ENCODE measurements around the gene FBP2.
"Not testable (repeated sequence)": the region's sequence is repeated elsewhere in the genome, so short reads cannot be mapped to it uniquely, and the experiment has no call there.

Gene FBP2

GRCh38 chr9:94577036-94577435 is 16.6 kb downstream of the FBP2 start:
- TF ChIP-seq CTCF (IDR thresholded peaks at IDR 0.05; ENCODE audit: low read depth, low read length) = no peak
- no peak overlapping the region for H3K4me3 ChIP-seq (ENCODE audit: low read depth, low read length)

GRCh38 chr9:94576131-94576530 is 17.5 kb downstream of the FBP2 start:
- no peak overlapping the region for H3K4me3 ChIP-seq (ENCODE audit: low read depth, low read length)
- TF ChIP-seq CTCF (IDR thresholded peaks at IDR 0.05; ENCODE audit: low read depth, low read length) = no peak

- TF ChIP-seq CTCF (IDR thresholded peaks at IDR 0.05; ENCODE audit: low read depth, low read length) = no peak
- no peak overlapping the region for H3K4me3 ChIP-seq (ENCODE audit: low read depth, low read length)
Measured at GRCh38 chr9:94568972-94569712, 24.5 kb downstream of the FBP2 start.

- TF ChIP-seq CTCF (IDR thresholded peaks at IDR 0.05; ENCODE audit: low read depth, low read length) = no peak
- H3K4me3 ChIP-seq (ENCODE audit: low read depth, low read length) = no peak overlapping the region
Measured at GRCh38 chr9:94568250-94568889, 25.3 kb downstream of the FBP2 start.

- no peak overlapping the region for H3K4me3 ChIP-seq (ENCODE audit: low read depth, low read length)
- TF ChIP-seq CTCF (IDR thresholded peaks at IDR 0.05; ENCODE audit: low read depth, low read length) = no peak
Measured at GRCh38 chr9:94567271-94567670, 26.4 kb downstream of the FBP2 start.

- TF ChIP-seq CTCF (IDR thresholded peaks at IDR 0.05; ENCODE audit: low read depth, low read length) = no peak
- H3K4me3 ChIP-seq (ENCODE audit: low read depth, low read length) = no peak overlapping the region
Measured at GRCh38 chr9:94566550-94566949, 27.1 kb downstream of the FBP2 start.

GRCh38 chr9:94564279-94564678 is 29.3 kb downstream of the FBP2 start:
- not testable (repeated sequence) for H3K4me3 ChIP-seq (ENCODE audit: low read depth, low read length)

All from WI38 (cell line).